ENCODE data around the gene LIMK1. TPM values are rescaled to one million over a fixed set of nuclear protein-coding genes. Genes with fewer than 3 reads are reported as not detected.
A peak's percentile ranks its signal among the peaks of the same experiment; 100 is the strongest.

Gene LIMK1
- total RNA-seq, 2 donors from 2014 or later = 11.1 to 16.5 TPM

DNA sequence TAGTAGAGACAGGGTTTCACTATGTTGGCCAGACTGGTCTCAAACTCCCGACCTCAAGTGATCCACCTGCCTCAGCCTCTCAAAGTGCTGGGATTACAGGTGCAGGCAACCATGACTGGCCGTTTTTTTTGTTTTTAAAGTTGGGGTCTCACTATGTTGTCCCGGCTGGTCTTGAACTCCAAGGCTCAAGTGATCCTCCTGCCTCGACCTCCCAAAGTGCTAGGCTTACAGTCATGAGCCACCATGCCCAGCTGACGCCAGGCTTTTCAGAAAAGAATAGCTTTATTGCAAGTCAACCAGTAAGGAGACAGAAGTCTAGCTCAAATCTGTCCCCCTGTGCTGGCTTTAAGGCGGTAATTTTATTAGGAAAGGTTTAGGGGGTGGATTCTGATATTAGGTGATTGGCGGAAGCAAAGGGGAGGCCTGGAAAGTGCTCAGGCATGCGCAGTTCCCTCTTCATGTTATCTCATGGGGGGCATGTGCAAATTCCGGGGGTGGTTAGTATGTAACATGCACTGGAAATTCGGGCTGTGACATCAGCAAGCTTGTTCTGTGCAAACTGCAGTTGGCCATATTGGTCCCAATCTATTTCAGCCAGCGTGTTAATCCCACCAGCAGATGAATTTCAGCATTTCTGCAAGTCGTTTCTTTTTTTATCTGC, 42.7 kb downstream of the LIMK1 start:
- intact Hi-C loops (cut with DNase I) = no loop called here
- no peaks in the 10 kb centered on the region for H3K36me3 ChIP-seq
- H3K9me3 ChIP-seq = no peaks in the 10 kb centered on the region
- H3K4me3 ChIP-seq = no peak overlapping the region
- no peaks in the 10 kb centered on the region for H3K4me1 ChIP-seq
- no peak for DNase-seq
- H3K27ac ChIP-seq = no peak overlapping the region
- no peak for TF ChIP-seq CTCF (IDR thresholded peaks at IDR 0.05)
- no peak overlapping the region for H3K9ac ChIP-seq (ENCODE audit: low read depth in 2 of 2, low read length in 2 of 2)
- no peaks in the 10 kb centered on the region for H3K27me3 ChIP-seq

GRCh38 chr7:74129887-74130286, 46.3 kb downstream of the LIMK1 start:
- Histone ChIP-seq H3K4me1 (no peaks in the 10 kb centered on the region), H3K27ac (no peak overlapping the region), H3K9me3 (no peaks in the 10 kb centered on the region), H3K4me3 (no peak overlapping the region), H3K27me3 (no peaks in the 10 kb centered on the region), H3K9ac (ENCODE audit: low read depth in 2 of 2, low read length in 2 of 2) (no peak overlapping the region), H3K36me3 (no peaks in the 10 kb centered on the region)
- no peak for TF ChIP-seq CTCF (IDR thresholded peaks at IDR 0.05)
- no peak for DNase-seq
- intact Hi-C loops (cut with DNase I) = no loop called here

DNA sequence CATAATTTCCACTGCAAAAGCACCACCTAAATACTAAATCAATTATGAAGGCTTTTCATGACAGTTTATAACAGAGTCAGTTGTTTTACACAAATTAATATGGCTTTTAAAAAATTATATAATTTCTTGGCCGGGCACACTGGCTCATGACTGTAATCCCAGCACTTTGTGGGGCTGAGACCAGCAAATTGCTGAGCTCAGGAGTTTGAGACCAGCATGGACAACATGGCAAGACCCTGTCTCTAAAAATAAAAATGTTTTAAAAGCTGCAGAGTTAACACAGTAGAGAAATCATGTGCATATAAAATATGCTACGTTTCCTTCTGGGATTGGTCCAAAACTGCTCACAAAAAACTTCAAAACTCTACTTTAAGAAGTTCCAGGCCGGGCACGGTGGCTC, 46.9 kb downstream of the LIMK1 start:
- Histone ChIP-seq H3K4me3 (no peak overlapping the region), H3K4me1 (no peaks in the 10 kb centered on the region), H3K9me3 (no peaks in the 10 kb centered on the region), H3K36me3 (no peaks in the 10 kb centered on the region), H3K27me3 (no peaks in the 10 kb centered on the region), H3K27ac (no peak overlapping the region), H3K9ac (ENCODE audit: low read depth in 2 of 2, low read length in 2 of 2) (no peak overlapping the region)
- intact Hi-C loops (cut with DNase I) = no loop called here
- DNase-seq = no peak
- no peak for TF ChIP-seq CTCF (IDR thresholded peaks at IDR 0.05)

DNA sequence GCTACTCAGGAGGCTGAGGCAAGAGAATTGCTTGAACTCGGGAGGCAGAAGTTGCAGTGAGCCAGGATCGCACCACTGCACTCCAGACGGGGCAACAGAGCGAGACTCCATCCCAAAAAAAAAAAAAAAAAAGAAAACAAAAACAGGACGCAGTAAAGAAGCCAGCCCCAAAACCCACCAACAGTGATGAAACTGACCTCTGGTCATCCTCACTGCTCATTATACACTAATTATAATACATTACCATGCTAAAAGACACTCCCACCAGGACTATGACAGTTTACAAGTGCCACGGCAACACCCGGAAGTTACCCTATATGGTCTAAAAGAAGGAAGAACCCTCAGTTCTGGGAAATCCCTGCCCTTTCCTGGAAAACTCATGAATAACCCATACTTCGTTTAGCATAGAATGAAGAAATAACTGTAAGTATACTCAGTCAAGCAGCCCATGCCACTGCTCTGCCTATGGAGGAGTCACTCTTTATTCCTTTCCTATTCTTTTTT, 50.6 kb downstream of the LIMK1 start:
- no peak for TF ChIP-seq CTCF (IDR thresholded peaks at IDR 0.05)
- H3K9ac ChIP-seq (ENCODE audit: low read depth in 2 of 2, low read length in 2 of 2) = no peak overlapping the region
- intact Hi-C loops (cut with DNase I) = no loop called here
- no peaks in the 10 kb centered on the region for H3K36me3 ChIP-seq
- H3K4me3 ChIP-seq = no peak overlapping the region
- H3K27ac ChIP-seq = no peak overlapping the region
- H3K9me3 ChIP-seq = no peaks in the 10 kb centered on the region
- no peaks in the 10 kb centered on the region for H3K27me3 ChIP-seq
- no peaks in the 10 kb centered on the region for H3K4me1 ChIP-seq
- DNase-seq = peak; percentile 20

DNA sequence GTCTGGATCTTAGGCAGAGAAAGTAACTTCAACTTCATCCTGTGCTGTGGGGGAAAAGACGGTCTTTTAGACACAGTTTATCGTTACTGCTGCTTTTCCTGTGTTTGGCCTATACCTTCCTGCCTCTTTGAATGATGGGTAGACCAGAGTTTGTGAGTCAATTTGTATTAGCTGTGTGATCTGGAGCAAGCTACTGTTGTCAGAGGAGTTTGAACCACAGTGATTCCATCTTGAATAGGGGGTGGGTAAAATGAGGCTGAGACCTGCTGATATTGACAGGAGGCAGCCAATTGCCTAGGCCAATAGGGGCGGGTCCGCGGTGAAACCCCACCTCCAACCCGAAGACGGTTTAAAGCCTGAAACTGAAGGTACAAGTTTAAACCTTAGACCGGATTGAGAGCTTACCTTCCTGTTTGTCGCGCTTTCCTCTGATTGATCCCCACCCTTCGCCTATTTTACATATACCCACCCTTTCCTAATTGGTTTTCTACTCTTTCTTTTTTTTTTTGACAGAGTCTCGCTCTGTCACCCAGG, 54.8 kb downstream of the LIMK1 start:
- no peak for DNase-seq
- H3K27ac ChIP-seq = no peak overlapping the region
- no peak overlapping the region for H3K9ac ChIP-seq (ENCODE audit: low read depth in 2 of 2, low read length in 2 of 2)
- no peaks in the 10 kb centered on the region for H3K9me3 ChIP-seq
- H3K36me3 ChIP-seq = no peaks in the 10 kb centered on the region
- no peaks in the 10 kb centered on the region for H3K27me3 ChIP-seq
- H3K4me3 ChIP-seq = no peak overlapping the region
- H3K4me1 ChIP-seq = no peaks in the 10 kb centered on the region
- no peak for TF ChIP-seq CTCF (IDR thresholded peaks at IDR 0.05)
- intact Hi-C loops (cut with DNase I) = no loop called here

Data from colonic mucosa (tissue), 4 donors.